ENCODE measurements around the gene VWA5B1. TPM values are rescaled to one million over a fixed set of nuclear protein-coding genes. Genes with fewer than 3 reads are reported as not detected.

VWA5B1 gene
- total RNA-seq, 1 donor from 2014 or later: not detected

DNA sequence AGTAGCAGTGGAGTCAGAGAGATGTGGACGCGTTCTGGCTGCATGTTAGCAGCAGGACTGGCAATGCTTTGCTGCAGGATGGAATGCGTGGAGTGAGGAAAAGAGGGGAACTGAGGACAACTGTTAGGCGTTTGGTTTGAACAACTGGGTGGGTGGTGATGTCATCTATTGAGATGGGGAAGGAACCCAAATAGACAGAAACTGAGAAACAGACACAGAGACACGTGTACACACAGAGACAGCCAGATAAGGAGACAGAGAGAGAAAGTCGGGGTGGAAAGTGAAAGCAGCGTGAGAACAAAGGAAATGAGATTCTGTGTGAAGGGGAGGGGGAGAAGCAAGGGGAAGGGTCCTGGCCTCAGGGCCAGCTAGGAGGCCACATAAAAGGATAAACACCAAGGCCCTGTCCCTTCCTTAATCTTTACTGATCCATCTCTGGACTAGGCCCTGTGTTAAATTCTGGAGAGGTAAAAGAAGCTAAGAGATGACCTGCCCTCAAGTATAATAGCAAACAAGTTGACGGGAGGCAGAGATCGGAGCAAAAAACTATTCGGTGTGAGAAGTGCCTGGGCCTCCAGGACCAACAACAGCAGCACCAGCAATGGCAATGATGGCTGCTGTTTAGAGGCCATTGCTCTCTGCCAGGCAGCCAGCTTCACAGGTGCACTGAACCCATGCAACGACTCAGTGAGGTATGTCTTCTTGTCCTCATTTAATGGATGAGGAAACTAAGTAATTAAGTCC lies 31.6 kb downstream of the VWA5B1 start:
- no peak for DNase-seq (ENCODE audit: low spot score)
- ATAC-seq: no peak

DNA sequence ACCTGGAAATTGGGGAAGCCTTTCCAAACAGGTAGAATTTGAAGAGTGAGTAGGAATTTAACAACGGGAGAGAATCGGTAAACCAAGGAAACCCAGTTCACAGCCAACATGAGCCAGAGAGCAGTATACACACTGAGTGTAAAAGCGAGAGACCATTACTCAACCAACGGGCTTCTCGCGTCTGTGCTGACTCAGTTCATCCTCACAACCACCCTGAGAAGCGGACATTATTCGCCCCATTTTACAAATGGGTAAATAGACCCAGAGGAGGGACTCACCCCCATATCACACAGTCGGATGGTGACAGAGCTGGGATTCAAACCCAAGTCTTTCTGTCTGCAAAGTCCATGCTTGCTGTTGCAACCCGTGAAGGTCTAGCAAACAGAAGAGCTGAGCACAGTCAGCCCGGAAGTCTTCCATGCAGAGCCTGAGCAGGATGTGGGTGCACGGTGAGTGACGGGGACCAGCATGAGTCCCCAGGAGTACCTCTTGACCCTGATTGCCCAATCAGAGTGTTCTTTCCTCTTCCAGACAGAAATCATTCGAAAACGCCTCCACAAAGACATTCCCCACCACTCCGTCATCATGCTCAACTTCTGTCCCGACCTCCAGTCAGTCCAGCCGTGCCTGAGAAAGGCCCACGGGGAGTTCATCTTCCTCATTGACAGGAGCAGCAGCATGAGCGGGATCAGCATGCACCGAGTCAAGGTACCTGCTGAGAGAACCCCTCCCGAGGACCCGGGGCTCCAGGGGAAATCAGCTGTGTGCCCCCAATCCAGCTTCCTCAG lies 32.3 kb downstream of the VWA5B1 start:
- ATAC-seq: no peak

DNA sequence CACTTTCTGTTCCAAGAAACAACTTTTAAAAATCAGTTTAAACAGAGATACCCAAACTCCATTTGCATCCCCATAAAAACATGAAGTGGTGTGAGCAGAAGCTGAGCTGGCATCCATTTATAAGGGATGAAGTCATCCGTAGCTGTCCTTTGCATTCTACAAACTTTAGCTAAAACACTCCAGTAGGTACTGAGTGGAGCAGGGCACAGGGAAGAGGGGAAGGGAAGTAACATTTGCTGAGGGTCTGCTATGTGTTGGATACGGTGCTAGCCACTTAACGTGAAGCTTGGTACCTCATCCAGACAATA lies 32.9 kb downstream of the VWA5B1 start:
- ATAC-seq: no peak
- no peak for DNase-seq (ENCODE audit: low spot score)

More for the DNA sequence above, 32.3 kb downstream of the VWA5B1 start:
- no peak for DNase-seq (ENCODE audit: low spot score)

- DNase-seq (ENCODE audit: low spot score) (no peak), ATAC-seq (no peak)
Measured at GRCh38 chr1:20324704-20325406, 34.2 kb downstream of the VWA5B1 start.

GRCh38 chr1:20325407-20325843 lies 34.8 kb downstream of the VWA5B1 start:
- DNase-seq (ENCODE audit: low spot score) (no peak), ATAC-seq (no peak)

DNA sequence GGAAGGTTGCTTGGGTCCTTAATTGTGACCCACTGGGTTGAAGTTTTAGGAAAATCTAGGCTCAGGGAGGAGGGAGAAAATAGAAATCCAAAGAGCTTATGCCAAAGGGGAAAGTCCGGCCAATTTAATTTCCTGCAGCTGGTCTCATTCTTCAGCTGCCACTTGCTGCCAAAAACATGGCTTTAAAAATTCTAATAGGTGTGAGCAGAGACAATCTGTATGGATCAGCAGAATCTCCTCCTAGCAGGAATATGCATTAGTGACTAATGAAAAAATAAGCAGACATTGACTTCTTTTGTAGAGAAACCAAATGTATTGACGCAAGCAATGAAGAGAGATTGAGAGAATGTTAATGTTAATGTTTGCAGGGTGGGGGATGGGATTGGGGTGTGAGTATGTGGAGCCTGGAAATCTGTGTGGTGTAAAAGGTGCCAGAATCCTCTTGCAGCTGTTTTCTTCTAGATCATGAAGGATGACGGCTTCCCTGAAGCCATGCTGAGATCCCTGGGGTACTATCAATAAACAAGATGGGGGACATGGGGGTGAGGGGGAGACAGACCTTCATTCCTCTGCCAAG lies 35.3 kb downstream of the VWA5B1 start:
- no peak for DNase-seq (ENCODE audit: low spot score)
- ATAC-seq: no peak

- no peak for DNase-seq (ENCODE audit: low spot score)
- ATAC-seq: no peak
Measured at GRCh38 chr1:20327467-20327866, 36.8 kb downstream of the VWA5B1 start.

GRCh38 chr1:20328201-20328600 lies 37.5 kb downstream of the VWA5B1 start:
- DNase-seq (ENCODE audit: low spot score) (no peak), ATAC-seq (no peak)

- DNase-seq (ENCODE audit: low spot score): no peak
- ATAC-seq: no peak
Measured at GRCh38 chr1:20329793-20330542, 39.3 kb downstream of the VWA5B1 start.

DNA sequence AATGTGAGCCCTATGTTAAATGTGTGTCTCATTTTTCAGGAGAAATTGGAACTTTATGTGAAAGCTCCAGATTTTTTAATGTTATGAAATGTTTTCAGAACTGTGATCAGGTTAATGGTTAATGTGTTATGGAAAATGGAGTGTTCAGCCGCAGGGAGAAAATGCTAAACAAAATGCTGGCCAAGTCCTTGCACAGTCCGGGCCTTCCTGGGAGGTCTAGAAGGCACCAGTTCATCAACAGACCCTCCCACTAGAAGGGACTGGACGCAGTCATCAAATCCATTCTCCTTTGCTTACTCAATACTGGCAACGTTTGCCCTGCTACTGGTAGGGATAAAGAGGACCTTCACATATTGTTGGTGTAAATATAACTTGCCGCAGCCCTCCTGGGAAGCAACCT lies 43.4 kb downstream of the VWA5B1 start:
- DNase-seq (ENCODE audit: low spot score): no peak

GRCh38 chr1:20336105-20336605 lies 45.5 kb downstream of the VWA5B1 start:
- ATAC-seq (no peak), DNase-seq (ENCODE audit: low spot score) (no peak)

More for the DNA sequence above, 43.4 kb downstream of the VWA5B1 start:
- ATAC-seq: no peak

DNA sequence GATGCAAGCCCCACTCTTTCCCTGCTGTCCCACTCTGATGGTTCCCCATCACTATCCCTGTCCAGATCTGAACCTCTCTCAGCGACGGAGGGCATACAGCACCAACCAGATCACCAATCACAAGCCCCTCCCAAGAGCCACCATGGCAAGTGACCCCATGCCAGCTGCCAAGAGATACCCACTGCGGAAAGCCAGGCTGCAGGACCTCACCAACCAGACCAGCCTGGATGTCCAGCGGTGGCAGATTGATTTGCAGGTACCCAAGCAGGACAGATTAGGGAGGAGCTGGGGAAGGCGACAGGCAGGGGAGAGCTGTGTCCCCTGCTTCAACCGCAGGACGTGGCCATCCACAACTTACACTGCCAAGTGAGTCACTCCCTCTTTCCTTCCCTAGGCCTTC lies 46.9 kb downstream of the VWA5B1 start:
- no peak for DNase-seq (ENCODE audit: low spot score)
- no peak for ATAC-seq

GRCh38 chr1:20339811-20340457 lies 49.3 kb downstream of the VWA5B1 start:
- DNase-seq (ENCODE audit: low spot score) (no peak), ATAC-seq (no peak)

DNA sequence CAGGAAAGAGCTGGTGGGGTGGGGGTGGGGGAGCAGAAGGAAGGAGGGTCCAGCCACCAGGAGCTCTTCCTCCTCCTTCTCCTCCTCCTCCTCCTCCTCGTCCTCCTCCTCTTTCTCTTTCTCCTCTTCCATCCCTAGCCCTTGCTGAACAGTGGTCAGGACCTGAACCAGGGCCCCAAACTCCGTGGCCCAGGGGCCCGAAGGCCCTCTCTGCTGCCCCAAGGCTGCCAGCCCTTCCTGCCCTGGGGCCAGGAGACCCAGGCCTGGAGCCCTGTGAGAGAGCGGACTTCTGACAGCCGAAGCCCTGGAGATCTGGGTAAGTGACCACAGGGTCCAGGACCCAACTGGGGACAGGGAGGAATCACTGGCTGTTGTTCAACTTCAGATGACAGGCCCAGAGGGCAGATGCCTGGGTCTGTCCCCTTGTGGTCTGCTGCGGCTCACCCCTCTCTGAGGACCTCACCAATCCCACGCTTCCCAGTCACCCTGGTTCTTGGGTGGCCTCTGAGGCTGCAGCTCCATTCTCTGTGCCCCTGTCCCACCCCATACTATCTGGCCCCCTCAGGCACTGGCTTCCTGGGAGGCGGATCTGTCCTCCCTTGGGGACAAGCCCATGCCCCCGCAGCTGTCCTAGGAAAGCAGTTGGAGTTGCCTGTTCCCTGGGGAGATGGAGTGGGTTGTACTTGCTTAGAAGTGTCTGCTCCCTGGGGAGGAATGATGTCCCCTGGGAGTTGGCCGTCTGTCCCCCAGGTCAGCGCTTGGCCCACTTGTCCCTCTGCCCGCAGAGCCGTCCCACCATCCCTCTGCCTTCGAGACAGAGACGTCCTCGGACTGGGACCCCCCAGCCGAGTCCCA lies 51.8 kb downstream of the VWA5B1 start:
- ATAC-seq: no peak
- DNase-seq (ENCODE audit: low spot score): no peak

DNA sequence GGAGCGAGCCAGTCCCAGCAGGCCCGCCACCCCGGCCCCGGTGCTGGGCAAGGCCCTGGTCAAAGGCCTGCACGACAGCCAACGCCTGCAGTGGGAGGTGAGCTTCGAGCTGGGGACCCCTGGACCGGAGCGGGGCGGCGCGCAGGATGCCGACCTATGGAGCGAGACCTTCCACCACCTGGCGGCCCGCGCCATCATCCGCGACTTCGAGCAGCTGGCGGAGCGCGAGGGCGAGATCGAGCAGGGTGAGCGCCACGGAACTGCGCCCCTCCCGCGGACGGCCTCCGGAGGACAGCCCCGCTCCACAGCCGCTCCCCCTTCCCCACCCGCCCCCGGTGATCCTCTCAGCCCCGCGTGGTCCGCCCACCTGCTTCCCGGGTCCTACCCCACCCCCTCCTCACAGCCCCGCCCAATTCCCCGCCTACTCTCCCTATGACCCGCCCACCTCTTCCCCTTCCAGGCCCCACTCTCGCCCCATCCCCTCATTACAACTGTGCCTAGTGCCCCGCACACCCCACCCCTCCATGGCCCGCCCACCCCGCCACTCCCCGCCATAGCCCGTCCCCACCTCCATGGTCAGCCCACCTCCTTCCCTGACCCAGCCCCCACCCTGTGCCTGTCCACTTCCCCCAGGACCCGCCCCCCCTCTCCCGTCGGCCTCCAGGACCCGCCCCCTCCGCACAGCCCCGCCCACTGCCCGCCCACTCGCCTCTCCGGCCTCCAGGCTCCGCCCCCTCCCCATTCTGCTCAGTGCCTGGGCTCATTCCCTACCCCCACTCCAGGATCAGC lies 52.7 kb downstream of the VWA5B1 start:
- ATAC-seq (no peak), DNase-seq (ENCODE audit: low spot score) (no peak)

- DNase-seq (ENCODE audit: low spot score) (no peak), ATAC-seq (no peak)
Measured at GRCh38 chr1:20343938-20344302, 53.2 kb downstream of the VWA5B1 start.

DNA sequence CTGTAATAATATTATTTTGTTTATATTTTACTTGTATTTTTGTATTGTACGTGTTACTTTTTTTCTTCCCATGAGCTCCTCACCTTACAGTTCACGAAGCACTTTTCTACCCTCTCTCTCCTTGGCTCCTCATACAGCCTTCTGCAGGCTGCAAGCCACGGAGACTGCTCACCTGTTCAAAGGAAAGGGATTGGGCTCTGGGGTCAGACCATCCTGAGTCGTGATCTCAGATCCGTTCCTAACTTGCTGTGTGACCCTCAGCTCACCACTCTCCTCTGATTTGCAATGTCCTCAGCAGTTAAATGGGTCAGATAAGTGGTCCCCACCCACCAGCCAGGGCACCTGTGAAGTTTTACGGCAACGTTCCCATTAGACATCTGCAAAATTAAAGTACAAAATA lies 54.1 kb downstream of the VWA5B1 start:
- DNase-seq (ENCODE audit: low spot score): no peak
- ATAC-seq: no peak

GRCh38 chr1:20345419-20345818 lies 54.7 kb downstream of the VWA5B1 start:
- ATAC-seq (no peak), DNase-seq (ENCODE audit: low spot score) (no peak)

All from left lobe of liver (tissue), 2 donors.